ENCODE data around the gene RASA2.
A peak's percentile ranks its signal among the peaks of the same experiment; 100 is the strongest.
"Not testable (repeated sequence)": the region's sequence is repeated elsewhere in the genome, so short reads cannot be mapped to it uniquely, and the experiment has no call there.

Gene RASA2

DNA sequence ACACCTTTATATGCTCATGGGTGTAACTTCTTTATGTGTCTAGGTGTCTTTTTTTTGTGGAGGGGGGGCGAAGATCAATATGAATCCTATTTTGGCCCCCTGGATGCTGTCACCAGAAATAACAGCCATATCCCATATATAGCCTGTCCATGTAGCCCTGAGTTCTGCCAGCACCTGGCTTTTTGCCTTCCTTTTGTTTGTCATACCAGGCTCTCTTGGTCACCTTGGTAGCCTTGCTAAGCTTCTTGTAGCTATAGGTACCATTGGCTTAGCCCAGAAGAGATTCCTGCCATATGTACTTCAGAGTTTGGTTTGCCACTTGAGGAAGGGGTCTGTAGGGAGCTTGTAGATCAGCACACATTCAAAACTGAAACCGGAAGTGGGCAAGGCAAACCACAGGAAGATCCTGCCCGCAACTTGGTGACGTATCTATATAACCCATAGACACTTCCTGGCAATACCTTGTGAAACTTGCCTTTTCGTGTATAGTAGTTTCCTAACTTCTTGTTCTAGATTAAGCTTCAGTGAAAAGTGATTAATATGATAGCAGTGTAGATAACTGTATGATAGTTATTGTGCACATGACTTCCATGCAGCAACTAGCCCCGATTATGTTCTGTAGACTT lies 11.9 kb downstream of the RASA2 start:
- DNase-seq, result peak; percentile 79

GRCh38 chr3:141499284-141499683 lies 12.5 kb downstream of the RASA2 start:
- DNase-seq, result no peak

- no peak for DNase-seq
Measured at GRCh38 chr3:141499965-141500364, 13.1 kb downstream of the RASA2 start.

DNA sequence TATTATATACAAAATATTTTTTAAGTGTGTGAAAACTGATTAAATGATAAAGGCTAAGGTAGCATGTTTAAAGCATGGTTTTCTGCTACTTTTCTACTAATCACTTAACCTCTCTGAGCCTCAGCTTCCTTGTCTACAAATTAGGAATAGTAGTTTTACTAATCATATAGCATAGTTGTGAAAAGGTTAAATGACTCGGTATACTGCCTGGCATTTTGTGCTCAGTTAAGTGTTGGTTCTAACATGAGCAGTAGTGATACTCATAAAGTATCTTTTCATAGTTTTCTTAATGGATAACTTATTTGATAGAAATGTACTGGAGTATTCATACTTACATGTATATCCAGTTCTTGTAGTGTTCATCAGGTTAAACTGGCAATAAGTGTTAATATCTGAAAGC lies 13.6 kb downstream of the RASA2 start:
- DNase-seq, result no peak

DNA sequence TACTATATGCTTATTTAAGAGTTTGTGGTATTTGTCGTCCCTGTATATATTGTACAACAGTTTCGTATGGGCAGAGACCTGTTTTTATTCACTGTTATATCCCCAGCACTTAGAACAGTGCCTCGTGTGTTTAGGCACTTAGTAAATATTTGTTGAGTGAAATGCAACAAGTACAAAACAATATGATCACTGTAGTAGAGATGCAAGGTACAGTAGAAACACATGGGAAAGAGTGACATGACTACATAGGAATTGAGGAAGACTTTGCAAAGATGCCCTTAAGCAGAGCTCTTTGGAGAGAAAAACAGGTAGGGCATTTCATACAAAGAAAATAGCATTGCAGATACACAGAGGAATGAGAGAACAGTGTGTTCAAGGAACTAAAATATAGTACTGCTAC lies 18.3 kb downstream of the RASA2 start:
- no peak for DNase-seq

- no peak for DNase-seq
Measured at GRCh38 chr3:141506071-141506470, 19.2 kb downstream of the RASA2 start.

- DNase-seq, result no peak
Measured at GRCh38 chr3:141507392-141508066, 20.7 kb downstream of the RASA2 start.

- no peak for DNase-seq
Measured at GRCh38 chr3:141508067-141508436, 21.2 kb downstream of the RASA2 start.

DNA sequence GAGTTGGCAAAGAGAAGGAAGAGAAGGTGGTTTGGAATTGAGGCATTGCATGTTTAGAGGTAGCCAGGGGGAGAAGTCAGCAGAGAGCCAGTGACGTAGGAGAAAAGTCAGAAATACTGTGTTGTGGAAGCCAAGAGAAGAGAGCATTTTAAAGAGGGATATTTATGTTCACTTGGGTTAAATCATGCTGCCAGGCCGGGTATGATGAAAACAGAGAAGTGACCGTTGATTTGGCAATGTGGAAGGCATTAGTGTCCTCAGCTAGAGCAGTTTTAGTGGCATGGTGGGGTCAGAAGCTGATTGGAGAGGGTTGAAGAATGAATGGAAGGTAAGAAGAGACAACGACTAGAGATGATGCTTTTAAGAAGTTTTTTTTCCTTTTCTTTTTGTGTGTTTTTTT lies 24.5 kb downstream of the RASA2 start:
- DNase-seq, result no peak

- DNase-seq, result no peak
Measured at GRCh38 chr3:141514382-141514781, 27.6 kb downstream of the RASA2 start.

- DNase-seq, result no peak
Measured at GRCh38 chr3:141519587-141519986, 32.8 kb downstream of the RASA2 start.

DNA sequence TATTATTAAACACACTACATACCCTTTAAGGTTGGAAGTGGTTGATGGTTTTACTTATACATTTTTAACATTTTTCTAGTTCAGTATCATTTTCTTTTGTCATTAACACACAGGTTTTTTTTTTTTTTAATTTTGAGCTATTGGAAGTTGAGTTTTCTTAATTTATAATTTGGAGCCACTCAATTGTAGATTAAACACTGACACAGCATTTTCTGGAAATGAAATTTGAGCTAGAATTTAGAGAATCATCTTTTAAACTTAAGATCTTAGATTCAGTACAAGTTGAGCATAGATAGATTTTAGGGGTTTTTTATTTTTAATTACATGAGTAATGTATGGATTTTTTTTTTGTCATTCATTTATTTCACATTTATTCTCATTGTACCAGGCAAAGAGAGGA lies 35.0 kb downstream of the RASA2 start:
- DNase-seq, result no peak

DNA sequence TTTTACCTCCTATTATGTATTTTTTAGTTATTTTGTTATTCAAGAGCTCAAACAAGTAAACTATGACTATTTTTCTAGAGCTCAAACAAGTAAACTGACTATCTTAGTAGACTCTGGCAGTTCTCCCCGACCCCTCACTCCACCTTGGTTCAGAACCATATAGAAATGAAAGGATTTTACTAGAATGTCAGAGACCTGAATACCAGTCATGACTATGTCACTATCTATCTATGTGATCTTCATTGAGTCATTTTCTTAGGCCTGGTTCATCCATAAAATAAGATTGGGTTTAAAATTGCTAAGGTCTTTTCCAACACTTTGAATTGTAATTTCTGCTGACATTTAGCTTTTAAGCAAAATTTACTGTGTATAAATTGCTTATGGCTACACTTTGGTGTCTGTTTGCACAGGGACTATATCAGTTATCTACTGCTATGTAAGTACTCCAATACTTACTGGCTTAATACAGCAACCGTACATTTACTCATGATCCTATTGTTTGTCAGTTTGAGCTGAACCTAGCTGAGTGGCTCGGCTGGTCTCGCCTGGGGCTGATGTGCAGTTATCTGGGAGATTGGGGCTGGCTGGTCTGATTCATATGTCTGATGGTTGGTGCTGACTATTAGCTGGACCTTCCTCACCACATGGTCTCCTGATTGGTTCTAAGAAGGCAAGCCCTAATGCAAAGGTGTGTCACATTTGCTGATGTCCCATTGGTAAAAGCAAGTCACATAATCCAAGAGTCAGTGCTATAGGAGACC lies 37.0 kb downstream of the RASA2 start:
- no peak for DNase-seq

DNA sequence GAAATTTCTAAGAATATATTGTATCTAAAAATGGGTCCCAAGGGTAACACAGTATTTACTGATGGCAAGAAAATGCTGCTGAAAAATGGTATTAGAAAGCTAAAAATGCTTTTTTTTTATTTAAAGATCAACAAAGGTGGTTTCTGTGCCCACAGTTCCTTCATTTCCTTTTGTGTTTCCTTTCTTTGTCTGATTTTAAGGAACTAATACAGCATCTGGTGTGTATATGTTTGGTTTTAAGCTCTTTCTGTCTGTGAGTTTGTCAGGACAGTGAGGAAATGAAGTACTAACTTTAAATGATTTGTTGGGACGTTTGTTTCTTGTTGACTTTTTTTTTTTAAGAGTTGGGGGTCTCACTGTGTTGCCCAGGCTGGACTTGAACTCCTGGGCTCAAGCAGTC lies 38.2 kb downstream of the RASA2 start:
- no peak for DNase-seq

- no peak for DNase-seq
Measured at GRCh38 chr3:141525814-141526213, 39.0 kb downstream of the RASA2 start.

GRCh38 chr3:141526709-141527108 lies 39.9 kb downstream of the RASA2 start:
- DNase-seq, result no peak

GRCh38 chr3:141528800-141529199 lies 42.0 kb downstream of the RASA2 start:
- DNase-seq, result no peak

DNA sequence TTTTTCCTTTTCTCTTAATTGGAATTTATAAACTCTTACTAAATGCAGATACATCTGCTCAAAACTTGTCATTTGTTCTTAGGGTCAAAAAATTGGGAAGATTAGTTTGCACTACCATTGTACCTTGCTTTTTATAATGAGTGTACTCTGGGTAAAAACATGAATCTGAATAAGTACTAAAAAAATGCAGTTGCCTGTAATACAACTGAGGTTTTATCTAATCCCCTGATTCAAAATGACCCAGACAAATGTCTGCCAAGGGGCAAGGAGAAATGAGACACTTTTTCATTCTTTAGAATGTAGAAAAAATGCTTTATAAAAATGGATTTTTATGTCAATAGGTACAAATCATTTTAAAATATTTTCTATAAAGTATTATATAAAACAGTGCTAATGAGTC lies 42.4 kb downstream of the RASA2 start:
- DNase-seq, result no peak

DNA sequence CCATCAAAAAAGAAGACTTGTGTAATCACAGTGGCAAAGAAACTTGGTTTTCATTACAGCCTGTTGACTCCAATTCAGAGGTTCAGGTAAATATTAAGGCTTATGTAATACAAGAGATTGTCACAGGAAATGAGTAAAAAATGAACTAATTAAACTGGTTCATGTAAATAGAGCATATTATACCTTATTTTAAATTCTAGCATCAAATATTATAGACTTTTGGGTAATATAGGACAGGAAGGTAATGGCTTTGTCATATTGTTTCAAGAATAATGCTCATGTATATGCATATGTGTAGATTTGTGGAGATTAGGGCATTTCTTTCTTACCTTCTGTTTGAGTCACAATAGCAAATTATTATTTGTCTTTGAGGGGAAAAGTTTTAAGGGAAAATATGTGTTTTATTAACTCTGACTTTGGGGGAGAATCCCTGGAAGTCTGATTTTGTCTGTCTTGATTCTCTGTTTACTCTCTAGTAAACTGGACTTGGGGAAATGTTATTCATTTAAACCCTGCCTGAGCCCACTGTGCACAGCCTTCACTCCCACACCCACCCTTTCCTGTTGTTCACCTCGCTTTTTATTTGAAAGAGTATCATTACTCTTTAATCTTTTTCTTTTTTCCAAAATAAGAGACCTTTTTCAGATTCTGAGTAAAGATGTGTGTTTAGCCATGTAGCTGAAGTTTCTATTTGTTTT lies 43.0 kb downstream of the RASA2 start:
- DNase-seq, result no peak

- no peak for DNase-seq
Measured at GRCh38 chr3:141530415-141530768, 43.6 kb downstream of the RASA2 start.

DNA sequence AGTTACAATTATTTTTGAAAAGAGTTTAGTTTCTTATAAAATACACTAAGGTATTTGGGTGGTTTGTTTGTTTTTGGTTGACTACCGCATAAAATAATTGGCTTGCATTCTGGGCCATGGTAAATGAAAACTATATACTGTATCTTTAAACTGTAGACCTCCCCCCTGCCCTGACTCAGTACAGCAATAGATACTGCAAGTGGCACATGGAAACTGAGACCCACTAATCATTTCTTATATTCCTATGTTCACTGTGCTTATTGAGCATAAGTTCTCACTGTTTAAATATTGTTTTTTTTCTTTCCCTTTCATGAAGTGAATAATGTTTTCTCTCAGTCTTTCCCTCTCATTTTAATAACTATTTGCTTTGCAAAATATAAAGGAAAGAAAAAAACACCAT lies 45.8 kb downstream of the RASA2 start:
- no peak for DNase-seq

GRCh38 chr3:141536017-141536416 lies 49.2 kb downstream of the RASA2 start:
- not testable (repeated sequence) for DNase-seq

DNA sequence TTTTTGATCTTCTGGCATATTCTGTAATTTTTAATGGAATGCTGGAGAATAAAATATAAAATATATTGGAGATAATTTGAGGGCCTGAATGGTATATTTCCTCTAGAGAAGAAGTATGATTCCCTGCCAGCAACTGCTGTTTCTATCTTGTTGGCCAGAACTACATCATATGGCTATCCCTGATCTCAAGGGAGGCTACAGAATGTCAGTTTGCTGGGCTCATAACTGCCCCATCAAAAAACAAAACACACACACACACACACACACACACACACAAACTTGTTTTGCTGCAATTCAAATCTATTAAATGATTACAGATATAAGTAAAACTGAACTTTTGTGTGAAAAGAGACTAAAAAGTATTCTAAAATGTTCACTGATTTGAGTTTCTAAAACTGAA lies 51.0 kb downstream of the RASA2 start:
- DNase-seq, result no peak
